ENCODE results near the gene PRSS16.
"Not testable (repeated sequence)": the region's sequence is repeated elsewhere in the genome, so short reads cannot be mapped to it uniquely, and the experiment has no call there.

PRSS16 gene

DNA sequence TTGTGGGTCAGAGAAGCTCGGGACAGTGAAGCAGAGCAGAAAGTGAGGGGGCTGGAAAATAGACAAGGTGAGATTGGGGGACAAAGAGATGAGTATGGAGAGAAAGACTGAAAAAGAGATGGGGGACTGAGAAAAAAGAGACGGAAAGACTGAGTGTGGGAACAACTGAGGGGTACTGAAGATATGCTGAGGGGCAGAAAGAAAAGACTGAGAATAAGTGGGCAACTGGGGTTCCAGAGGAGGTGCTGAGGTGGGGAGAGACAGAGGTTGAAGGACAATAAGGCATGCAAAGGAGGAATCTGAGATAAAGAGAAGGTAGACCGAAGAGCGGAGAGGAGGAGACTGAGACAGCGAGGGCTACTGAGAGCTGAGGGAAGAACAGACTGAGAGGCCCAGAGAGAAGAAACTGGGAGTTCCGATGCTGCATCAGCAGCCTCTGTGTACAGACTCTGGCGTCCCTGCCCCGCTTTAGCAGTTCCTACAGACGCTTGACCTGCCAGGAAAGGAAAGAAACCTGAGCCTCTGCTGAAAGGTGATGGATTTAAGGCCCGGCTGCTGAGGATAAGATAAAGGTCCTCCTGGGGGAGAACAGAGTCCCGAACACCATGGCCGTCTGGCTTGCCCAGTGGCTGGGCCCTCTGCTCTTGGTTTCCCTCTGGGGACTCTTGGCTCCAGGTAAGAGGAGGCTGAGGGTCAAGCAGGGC, at the start of gene PRSS16:
Gene PRSS16, plus strand, starts transcription at position 569 of the 704 bp plus-strand sequence. Its CDS starts 37 bp downstream, at position 606.
- DNase-seq (ENCODE audit: low spot score) = no peak

DNA sequence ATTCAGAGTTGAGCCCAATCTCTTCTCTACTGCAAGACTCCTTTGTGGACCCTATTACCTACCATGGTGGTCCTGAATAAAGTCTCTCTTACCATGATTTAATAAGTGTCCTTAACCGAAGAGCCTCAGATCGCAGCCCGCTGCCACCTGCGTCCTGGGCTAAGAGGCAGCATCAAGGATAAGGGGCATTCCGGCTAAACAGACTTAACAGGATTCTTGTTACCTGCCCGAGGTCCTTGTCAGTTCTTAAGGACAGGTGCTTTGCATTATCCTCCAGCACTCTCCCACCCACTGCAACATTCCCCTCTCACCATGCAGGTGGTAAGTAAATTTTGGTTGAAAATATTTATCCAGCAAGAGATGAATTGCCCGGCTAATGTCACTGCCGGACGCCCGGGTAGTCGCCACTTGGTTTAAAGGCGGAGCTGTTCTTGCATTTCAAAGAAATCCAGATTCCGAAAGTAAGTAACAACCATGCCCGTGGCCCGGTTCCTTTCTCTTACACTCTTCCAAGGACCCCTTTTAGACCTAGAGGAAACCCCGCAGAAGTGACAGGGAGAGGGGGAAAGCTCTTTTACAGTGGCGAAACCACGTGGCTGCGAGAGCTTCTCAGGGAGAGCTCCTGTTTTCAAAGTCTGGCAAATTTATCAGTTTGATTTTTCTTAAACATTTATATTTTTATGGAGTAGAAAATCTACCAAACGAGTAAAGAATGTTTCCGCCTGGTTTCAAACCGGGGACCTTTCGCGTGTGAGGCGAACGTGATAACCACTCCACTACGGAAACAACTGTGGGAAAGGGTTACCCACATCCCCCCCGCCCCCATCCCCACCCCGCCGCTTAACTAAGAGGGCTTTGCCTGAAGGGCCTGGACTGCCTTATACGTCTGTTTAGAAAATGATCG, 41.9 kb upstream of the PRSS16 start:
- DNase-seq (ENCODE audit: low spot score) = no peak

- DNase-seq (ENCODE audit: low spot score) = no peak
Observed at GRCh38 chr6:27206806-27207205, 40.7 kb upstream of the PRSS16 start.

- DNase-seq (ENCODE audit: low spot score) = no peak
Observed at GRCh38 chr6:27208042-27208441, 39.5 kb upstream of the PRSS16 start.

- no peak for DNase-seq (ENCODE audit: low spot score)
Observed at GRCh38 chr6:27209196-27209595, 38.3 kb upstream of the PRSS16 start.

DNA sequence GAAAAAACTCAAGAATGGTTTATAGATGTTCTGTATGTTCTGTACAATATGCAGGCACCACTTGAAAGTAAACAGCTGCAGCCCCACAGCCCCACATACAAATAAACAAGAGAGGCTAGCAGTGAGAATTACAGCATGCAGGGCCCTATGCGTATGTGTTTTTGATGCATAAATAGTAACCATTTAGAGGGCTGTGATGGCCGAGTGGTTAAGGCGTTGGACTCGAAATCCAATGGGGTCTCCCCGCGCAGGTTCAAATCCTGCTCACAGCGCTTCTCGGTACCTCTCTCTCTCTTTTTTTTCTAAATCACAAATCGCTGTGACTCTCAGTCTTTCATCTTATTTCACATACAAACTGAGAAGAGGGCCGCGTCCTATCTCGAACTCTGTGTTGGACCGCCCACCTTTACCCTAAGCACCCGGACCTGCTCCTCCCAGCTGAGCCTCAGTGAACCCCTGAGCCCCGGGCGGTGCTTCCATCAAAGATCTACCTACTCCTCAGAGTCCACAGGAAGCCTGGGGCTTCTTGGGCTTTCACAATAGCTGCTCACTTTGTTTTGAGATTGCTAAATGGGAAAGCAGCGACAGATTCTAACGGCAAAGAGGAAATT, 37.7 kb upstream of the PRSS16 start:
- DNase-seq (ENCODE audit: low spot score) = no peak

DNA sequence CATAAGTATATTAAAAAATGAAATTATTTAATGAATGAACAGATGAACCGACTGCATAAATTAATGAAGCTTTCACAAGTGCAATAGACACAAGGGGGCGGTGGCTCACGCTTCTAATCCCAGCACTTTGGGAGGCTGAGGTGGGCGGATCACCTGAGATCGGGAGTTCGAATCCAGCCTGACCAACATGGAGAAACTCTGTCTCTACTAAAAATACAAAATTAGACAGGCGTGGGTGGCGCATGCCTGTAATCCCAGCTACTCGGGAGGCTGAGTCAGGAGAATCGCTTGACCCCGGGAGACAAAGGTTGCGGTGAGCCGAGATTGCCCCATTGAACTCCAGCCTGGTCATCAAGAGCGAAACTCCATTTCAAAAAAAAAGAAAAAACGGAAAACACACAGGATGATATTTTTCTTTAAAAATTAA, 34.4 kb upstream of the PRSS16 start:
- not testable (repeated sequence) for DNase-seq (ENCODE audit: low spot score)

DNA sequence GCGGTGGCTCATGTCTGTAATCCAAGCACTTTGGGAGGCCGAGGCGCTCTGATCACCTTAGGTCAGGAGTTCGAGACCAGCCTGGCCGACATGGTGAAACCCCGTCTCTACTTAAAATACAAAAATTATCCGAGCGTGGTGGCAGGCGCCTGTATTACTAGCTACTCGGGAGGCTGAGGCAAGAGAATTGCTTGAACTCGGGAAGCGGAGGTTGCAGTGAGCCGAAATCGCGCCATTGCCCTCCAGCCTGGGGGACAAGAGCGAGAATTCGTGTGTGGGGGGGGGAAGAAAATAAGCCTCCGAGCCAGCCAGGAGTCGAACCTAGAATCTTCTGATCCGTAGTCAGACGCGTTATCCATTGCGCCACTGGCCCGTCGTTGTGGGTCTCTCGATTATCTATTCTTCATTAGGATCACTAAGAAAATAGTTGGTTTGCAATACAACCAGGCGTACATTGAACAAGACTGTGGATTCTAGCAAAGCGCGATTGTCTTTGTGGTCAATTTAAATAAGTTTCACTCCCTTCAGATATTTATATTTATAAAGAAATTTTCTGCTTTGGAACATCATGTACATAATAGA, 33.9 kb upstream of the PRSS16 start:
- no peak for DNase-seq (ENCODE audit: low spot score)

GRCh38 chr6:27214126-27214601, 33.3 kb upstream of the PRSS16 start:
- no peak for DNase-seq (ENCODE audit: low spot score)

DNA sequence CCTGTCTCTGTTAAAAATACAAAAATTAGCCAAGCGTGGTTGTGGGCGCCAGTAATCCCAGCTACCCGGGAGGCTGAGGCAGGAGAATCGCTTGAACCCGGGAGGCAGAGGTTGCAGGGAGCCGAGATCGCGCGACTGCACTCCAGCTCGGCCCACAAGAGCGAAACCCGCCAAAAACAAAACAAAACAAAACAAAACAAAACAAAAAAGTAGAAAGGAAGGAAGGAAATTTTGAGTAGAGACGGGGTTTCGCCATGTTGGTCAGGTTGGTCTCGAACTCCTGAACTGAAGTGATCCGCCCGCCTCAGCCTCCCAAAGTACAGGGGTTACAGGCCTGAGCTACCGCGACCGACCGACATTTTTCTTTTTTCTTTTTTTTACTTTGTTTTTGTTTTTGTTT, 30.6 kb upstream of the PRSS16 start:
- no peak for DNase-seq (ENCODE audit: low spot score)

- not testable (repeated sequence) for DNase-seq (ENCODE audit: low spot score)
Observed at GRCh38 chr6:27222971-27223370, 24.5 kb upstream of the PRSS16 start.

DNA sequence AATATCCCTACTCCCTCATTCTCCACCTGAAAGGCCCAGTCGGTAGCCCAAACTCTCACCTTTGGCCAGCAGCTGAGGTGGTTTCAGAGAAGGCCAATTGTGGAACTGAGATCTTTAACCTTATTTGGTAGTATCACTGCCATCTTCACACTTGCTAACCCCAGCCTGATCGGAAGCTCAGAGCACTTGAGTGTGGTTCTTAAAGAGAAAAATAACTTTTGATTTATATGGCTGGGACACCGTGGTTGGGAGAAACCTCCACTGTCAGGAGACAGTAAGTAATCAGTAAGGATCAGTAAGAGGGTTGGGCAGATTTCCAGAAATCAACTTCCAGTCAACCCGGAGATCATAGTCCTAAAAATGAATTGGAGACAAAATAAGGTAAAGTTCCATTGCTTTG, 22.8 kb upstream of the PRSS16 start:
- no peak for DNase-seq (ENCODE audit: low spot score)

DNA sequence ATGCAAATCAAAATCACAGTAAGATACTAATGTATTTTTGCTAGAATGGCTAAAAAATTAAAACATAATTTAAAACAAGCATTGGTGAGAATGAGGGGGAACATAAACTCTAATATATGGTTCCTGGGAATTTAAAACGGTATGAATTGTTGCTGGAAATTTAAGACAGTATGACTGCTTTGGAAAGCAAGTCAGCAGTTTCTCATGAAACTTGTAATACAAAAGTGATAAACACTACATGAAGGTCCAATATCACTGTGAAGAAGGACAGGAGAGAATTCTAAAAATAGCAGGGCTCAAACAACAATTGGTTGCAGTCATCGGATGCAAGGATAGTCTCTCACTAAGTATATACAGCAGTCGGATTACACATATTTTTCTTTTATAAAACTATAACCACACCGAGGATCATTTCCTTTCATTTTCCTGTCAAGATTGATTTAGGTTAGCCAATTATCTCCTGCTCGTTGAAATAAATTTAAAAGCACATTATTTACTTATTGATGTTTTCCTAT, 18.5 kb upstream of the PRSS16 start:
- no peak for DNase-seq (ENCODE audit: low spot score)

DNA sequence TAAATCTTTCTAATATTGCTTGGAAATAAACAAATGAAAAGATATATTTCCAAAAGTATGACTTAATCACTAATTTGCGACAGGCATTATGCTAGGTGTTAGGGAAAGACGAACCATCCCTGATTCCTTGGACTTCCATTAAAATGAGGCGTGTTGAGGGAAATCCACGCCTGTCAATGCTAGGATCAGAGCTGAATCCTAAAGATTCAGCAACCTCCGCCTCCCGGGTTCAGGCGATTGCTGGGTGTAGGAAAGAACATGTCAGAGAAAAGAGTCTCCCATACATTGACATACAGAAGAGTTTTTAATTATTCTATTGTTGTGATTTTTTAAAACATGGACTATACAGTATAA, 16.8 kb upstream of the PRSS16 start:
- DNase-seq (ENCODE audit: low spot score) = no peak

DNA sequence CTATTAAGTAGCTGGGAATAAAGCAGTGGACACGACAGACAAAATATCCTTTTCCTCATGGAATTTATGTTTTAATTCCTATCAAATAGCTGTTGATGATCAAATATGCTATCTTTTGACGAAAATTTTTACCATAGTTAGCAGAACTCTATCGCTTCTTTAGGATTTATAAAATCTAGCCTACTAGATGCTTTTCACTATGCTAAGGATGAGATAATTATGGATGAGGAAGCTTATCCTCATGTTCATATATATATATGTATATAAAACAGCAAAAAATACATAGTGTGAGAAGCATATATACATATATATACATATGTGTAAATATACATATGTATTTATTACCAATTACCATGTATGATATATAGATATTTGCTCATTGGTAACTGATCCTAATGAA, 12.9 kb upstream of the PRSS16 start:
- no peak for DNase-seq (ENCODE audit: low spot score)

- no peak for DNase-seq (ENCODE audit: low spot score)
Observed at GRCh38 chr6:27237089-27237803, 10.3 kb upstream of the PRSS16 start.

- DNase-seq (ENCODE audit: low spot score) = no peak
Observed at GRCh38 chr6:27238010-27238983, 9.2 kb upstream of the PRSS16 start.

GRCh38 chr6:27239258-27239657, 8.2 kb upstream of the PRSS16 start:
- DNase-seq (ENCODE audit: low spot score) = no peak

DNA sequence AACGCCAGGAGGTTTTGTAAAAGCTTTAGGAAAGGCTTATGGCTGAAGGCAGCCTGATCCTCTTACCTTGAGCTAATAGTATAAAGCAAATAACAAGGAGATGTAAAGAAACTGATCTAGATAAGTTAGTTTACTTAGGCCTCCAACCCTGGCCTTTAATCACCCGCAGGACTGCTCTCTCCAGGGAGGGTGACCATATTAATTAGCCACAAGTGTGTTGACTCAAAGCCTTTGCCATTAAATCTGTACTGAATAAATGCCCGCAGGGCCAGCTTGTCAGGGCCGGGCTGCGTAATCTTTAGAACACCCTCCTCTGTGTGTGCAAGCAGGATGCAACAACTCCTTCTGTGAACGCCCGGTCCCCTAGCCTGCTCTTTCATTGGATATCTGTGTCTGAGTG, 6.1 kb upstream of the PRSS16 start:
- no peak for DNase-seq (ENCODE audit: low spot score)

DNA sequence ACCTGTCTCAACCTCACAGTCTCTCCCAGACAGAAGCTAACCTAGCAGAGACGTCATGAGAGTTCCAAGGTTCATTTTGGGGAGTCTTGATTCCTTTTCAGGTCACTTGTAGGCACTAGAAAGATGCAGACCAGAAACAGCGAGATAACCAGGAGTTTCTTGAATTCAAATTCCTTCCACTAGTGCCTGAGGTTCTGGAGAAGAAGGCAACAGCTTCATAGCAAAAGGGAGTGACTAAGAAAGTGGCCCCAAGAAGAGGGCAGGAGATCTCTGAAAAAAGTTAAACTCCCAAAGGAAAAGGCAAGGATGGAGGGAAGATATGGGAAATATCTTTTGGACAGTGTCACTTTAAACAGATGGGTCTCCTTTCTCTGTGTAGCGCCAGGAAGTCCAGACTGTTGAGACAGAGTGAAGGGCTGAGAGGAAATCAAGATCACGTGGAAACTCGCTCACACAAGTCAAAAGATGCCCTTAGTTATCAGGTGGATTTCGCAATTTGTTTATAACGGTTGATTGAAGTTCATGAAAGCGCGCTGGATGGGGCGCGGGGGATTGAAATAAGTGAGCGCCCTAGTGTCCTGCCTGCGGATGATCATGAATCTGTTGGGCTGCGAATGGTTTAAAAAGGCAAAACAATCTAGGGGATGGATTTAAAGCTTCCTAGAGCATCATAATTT, 4.8 kb upstream of the PRSS16 start:
- no peak for DNase-seq (ENCODE audit: low spot score)

Measured in SW480 (cell line).